B cell (primary cell): ENCODE results near the gene BLM. TPM values are rescaled to one million over a fixed set of nuclear protein-coding genes. Genes with fewer than 3 reads are reported as not detected.

Experiments
- ATAC-seq: fragments of 200-7000 bp; cut with Tn5 transposase; one replicate; pipeline ENCODE4 v1.10.0; 2021; ENCODE audit warnings: low read depth, mild to moderate bottlenecking, moderate number of reproducible peaks, moderate library complexity
- CTCF ChIA-PET: fragments of 350-600 bp; sonication (Branson Sonifier 250); formaldehyde crosslinking; loops from one replicate; lab custom pipeline; 2021; ENCODE audit warnings: antibody characterized with exemption, inconsistent platforms; lab: Charles Lee
- POLR2A ChIA-PET: fragments of 350-600 bp; sonication (Branson Sonifier 250); formaldehyde crosslinking; loops from one replicate; lab custom pipeline; 2021; ENCODE audit warnings: antibody characterized with exemption; lab: Charles Lee
- DNase-seq: peaks from one replicate; pipeline ENCODE4 v3.0.0; 2013
- H2AFZ ChIP-seq: 2 replicates; pipeline ENCODE4 v1.6.1; 2012; ENCODE audit warnings: mild to moderate bottlenecking, low read depth, low read length; ENCODE audit not compliant: insufficient read depth, poor library complexity, severe bottlenecking
- H3K27ac ChIP-seq, 2 donors: 1 replicate in 1 of 2; 2 replicates in 1 of 2; pipeline ENCODE4 v1.5.1; 2012 to 2013; ENCODE audit warnings: low read length in 2 of 2, mild to moderate bottlenecking in 2 of 2, moderate library complexity in 1 of 2
- H3K27me3 ChIP-seq, 4 experiments: fragments of 200-600 bp in 1 of 4; sonication (generic) in 1 of 4; replicated peaks in 1 of 4; 1 replicate in 2 of 4; 2 replicates in 2 of 4; pipeline versions ENCODE4 v1.6.1 to v1.7.0; 2013 to 2016; ENCODE audit warnings: low read length in 3 of 4, mild to moderate bottlenecking in 2 of 4, mixed read lengths in 1 of 4, moderate library complexity in 1 of 4; ENCODE audit not compliant: insufficient read depth in 4 of 4, control insufficient read depth in 3 of 4; ENCODE audit errors: control extremely low read depth in 1 of 4
- H3K36me3 ChIP-seq, 2 experiments: replicated peaks in 1 of 2; 1 replicate in 1 of 2; 2 replicates in 1 of 2; pipeline versions ENCODE4 v1.6.1 to v1.7.1; 2013; ENCODE audit warnings: low read length in 1 of 2; ENCODE audit not compliant: insufficient read depth in 2 of 2, control insufficient read depth in 1 of 2; ENCODE audit errors: control extremely low read depth in 1 of 2, extremely low read depth in 1 of 2
- H3K4me1 ChIP-seq, 2 donors: fragments of 200-600 bp in 1 of 2; sonication (generic) in 1 of 2; 1 replicate in 1 of 2; 2 replicates in 1 of 2; pipeline versions ENCODE4 v1.5.1 to v1.6.1; 2013 to 2017; ENCODE audit warnings: low read length in 2 of 2; ENCODE audit not compliant: control insufficient read depth in 2 of 2, insufficient read depth in 2 of 2
- H3K4me2 ChIP-seq: replicated peaks from 2 replicates; pipeline ENCODE3; 2012; ENCODE audit warnings: mild to moderate bottlenecking, low read depth, low read length; ENCODE audit not compliant: poor library complexity, severe bottlenecking
- H3K4me3 ChIP-seq, 5 experiments: fragments of 200-600 bp in 1 of 5; sonication (generic) in 1 of 5; 1 replicate in 3 of 5; 2 replicates in 2 of 5; pipeline versions ENCODE4 v1.5.1 to v1.7.0; 2011 to 2016; ENCODE audit warnings: low read length in 4 of 5, mild to moderate bottlenecking in 4 of 5, low read depth in 2 of 5, control low read depth in 1 of 5, moderate library complexity in 1 of 5; ENCODE audit not compliant: insufficient read depth in 1 of 5; ENCODE audit errors: control extremely low read depth in 1 of 5, extremely low read depth in 1 of 5
- H3K79me2 ChIP-seq: fragments of 200-600 bp; sonication (generic); one replicate; pipeline ENCODE4 v1.6.0; 2016; ENCODE audit warnings: low read length; ENCODE audit not compliant: control insufficient read depth, insufficient read depth
- H3K9ac ChIP-seq: fragments of 200-600 bp; sonication (generic); 2 replicates; pipeline ENCODE4 v1.6.1; 2017; ENCODE audit warnings: mild to moderate bottlenecking, low read length, moderate library complexity
- H3K9me3 ChIP-seq, 3 donors: one replicate each; pipeline versions ENCODE4 v1.6.1 to v1.7.1; 2013; ENCODE audit warnings: low read length in 2 of 3; ENCODE audit not compliant: control insufficient read depth in 2 of 3, insufficient read depth in 1 of 3; ENCODE audit errors: control extremely low read depth in 1 of 3
- H4K20me1 ChIP-seq: 2 replicates; pipeline ENCODE4 v1.6.0; 2012; ENCODE audit warnings: mild to moderate bottlenecking, low read length; ENCODE audit not compliant: insufficient read depth, control insufficient read depth, poor library complexity, severe bottlenecking
- H3K27ac Mint-ChIP-seq: one replicate; pipeline ENCODE4 v1.8.0; 2021; ENCODE audit warnings: mixed read lengths
- H3K27me3 Mint-ChIP-seq: one replicate; pipeline ENCODE4 v1.8.0; 2021; ENCODE audit warnings: mixed read lengths
- H3K4me1 Mint-ChIP-seq: one replicate; pipeline ENCODE4 v1.8.0; 2021; ENCODE audit warnings: mixed read lengths
- H3K4me3 Mint-ChIP-seq: one replicate; pipeline ENCODE4 v1.8.0; 2021; ENCODE audit warnings: mixed read lengths
- H3K9me3 Mint-ChIP-seq: one replicate; pipeline ENCODE4 v1.8.0; 2022; ENCODE audit warnings: mixed read lengths; ENCODE audit not compliant: insufficient read depth
- EZH2 ChIP-seq: IDR thresholded peaks from 2 replicates; pipeline ENCODE4 v1.6.1; 2012; ENCODE audit warnings: borderline replicate concordance, low read depth, mild to moderate bottlenecking, moderate library complexity, low read length; ENCODE audit not compliant: insufficient read depth, poor library complexity, severe bottlenecking
- WGBS: methylation state at CpG from one replicate; pipeline ENCODE4 v1.1.5; 2013; ENCODE audit warnings: missing lambda C conversion rate; ENCODE audit not compliant: insufficient coverage; 5-methylcytosine and 5-hydroxymethylcytosine counted together
- intact Hi-C: fragments of 100-400 bp; cut with micrococcal nuclease; formaldehyde crosslinking; loops from one replicate; pipeline ENCODE4 v1.10.0; 2022
- polyA plus RNA-seq: library from polyadenylated mRNA; depleted of rRNA; stranded (reverse); fragments of >200 nt; gene quantifications from 2 replicates; pipeline ENCODE4 v1.2.3, GENCODE V29; 2012
- total RNA-seq, 2 donors: library from RNA; stranded (reverse); fragments of 120-200 nt in 1 of 2; gene quantifications; 1 replicate in 1 of 2; 2 replicates in 1 of 2; pipeline versions ENCODE4 v1.2.3 to v1.2.4, GENCODE V29; 2013 to 2022
- TF ChIP-seq, protein P1 (sequence below): fragments of 200-600 bp; IDR thresholded peaks from one replicate; pipeline ENCODE4 v1.8.0; 2022; ENCODE audit warnings: antibody characterized with exemption, mild to moderate bottlenecking

Gene BLM
- total and polyA plus RNA-seq, 2 donors (not counting 1 experiment from before 2014, with no cell fraction given) = 5.2 to 17.4 TPM

DNA sequence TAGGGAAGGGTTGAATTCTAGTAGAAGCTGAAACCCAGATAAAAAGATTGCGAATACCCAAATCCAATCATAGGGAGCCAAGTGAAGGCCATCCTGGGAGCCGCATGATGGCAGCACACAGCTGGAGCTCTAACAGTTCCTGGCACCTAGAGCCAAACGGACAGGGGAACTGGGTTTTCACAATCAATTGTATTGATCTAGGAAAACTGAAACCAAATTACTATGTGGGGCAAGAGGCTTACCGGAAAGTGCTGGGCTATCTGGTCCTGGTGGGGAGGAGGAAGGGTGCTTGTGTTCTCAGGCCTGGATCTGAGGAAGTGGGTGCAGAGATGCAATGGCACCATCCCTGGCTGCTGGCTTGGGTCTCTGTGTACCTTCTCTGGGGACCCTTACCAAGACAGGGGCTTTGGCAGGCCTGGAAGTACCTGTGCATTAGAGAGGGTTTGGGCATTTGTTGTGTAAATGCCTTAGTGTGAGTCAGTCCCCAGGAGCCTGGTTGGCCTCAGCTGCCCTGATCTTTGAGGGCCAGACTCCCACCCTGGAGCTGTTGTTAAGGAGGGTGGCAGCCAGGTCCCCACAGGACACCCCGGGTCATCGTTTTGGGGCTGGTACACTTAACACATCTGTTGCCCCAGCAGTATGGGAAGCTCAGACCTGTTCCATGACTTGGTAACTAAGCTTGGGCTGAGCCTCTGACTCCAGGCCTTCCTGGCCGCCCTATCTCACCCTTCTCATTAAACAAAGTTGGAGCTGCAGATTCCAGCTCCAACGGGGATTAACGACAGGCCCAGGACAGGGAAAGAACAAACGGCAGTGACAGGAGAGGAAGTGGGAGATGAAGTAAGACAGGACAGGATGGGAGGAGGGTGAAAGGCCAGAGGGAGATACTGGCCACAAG lies 142.3 kb downstream of the BLM start:
- H3K9me3 Mint-ChIP-seq = no peaks in the 10 kb centered on the region
- no peak overlapping the region for H3K9ac ChIP-seq

More for the DNA sequence above, 142.3 kb downstream of the BLM start:
- POLR2A ChIA-PET = interaction anchor here (0.6 to 0.8 kb wide), 4 partner anchors 41 to 76 kb away, joined by 3 to 6 read pairs (median 4); partner anchors contain the start of gene UNC45A
- peak overlapping the region; percentile 79 for H3K27ac Mint-ChIP-seq
- H3K36me3 ChIP-seq = no peaks in the 10 kb centered on the region
- no peak overlapping the region for H2AFZ ChIP-seq
- peaks cover 48% of the 10 kb centered on the region for H3K4me1 Mint-ChIP-seq
- intact Hi-C loops = no loop called here
- 85% methylated on average over 7 of the region's 10 CpGs for WGBS
- DNase-seq (no peak), ATAC-seq (no peak)
- H3K27me3 Mint-ChIP-seq = no peaks in the 10 kb centered on the region
- TF ChIP-seq EZH2 = no peak
- TF ChIP-seq, protein P1, sequence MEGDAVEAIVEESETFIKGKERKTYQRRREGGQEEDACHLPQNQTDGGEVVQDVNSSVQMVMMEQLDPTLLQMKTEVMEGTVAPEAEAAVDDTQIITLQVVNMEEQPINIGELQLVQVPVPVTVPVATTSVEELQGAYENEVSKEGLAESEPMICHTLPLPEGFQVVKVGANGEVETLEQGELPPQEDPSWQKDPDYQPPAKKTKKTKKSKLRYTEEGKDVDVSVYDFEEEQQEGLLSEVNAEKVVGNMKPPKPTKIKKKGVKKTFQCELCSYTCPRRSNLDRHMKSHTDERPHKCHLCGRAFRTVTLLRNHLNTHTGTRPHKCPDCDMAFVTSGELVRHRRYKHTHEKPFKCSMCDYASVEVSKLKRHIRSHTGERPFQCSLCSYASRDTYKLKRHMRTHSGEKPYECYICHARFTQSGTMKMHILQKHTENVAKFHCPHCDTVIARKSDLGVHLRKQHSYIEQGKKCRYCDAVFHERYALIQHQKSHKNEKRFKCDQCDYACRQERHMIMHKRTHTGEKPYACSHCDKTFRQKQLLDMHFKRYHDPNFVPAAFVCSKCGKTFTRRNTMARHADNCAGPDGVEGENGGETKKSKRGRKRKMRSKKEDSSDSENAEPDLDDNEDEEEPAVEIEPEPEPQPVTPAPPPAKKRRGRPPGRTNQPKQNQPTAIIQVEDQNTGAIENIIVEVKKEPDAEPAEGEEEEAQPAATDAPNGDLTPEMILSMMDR = no peak
- H3K4me3 Mint-ChIP-seq = no peak overlapping the region
- H3K79me2 ChIP-seq = no peaks in the 10 kb centered on the region
- H3K9me3 ChIP-seq = no peaks in the 10 kb centered on the region
- H4K20me1 ChIP-seq = no peaks in the 10 kb centered on the region
- H3K27me3 ChIP-seq = no peaks in the 10 kb centered on the region
- H3K4me1 ChIP-seq = peaks cover 37 to 48% of the 10 kb centered on the region in 2 donors
- CTCF ChIA-PET = interaction anchor here (1.0 to 1.4 kb wide), 3 partner anchors 15 to 211 kb away, joined by 3 to 4 read pairs (median 4); no protein-coding TSS in a partner anchor
- H3K4me3 ChIP-seq = no peak overlapping the region
- no peak overlapping the region for H3K4me2 ChIP-seq
- H3K27ac ChIP-seq = no peak overlapping the region
